Upper lobe of right lung (tissue), 1 donor: ENCODE data around the gene TRAF3. TPM values are rescaled to one million over a fixed set of nuclear protein-coding genes. Genes with fewer than 3 reads are reported as not detected.

ENCODE experiments used
- ATAC-seq: fragments of 200-7000 bp; cut with Tn5 transposase; one replicate; pipeline ENCODE4 v1.9.1; 2020; ENCODE audit warnings: mild to moderate bottlenecking, moderate library complexity
- DNase-seq: peaks from one replicate; pipeline ENCODE4 v3.0.0-alpha.2; 2020
- H3K27ac ChIP-seq: fragments of 200-600 bp; one replicate; pipeline ENCODE4 v1.8.0; 2022
- H3K27me3 ChIP-seq: fragments of 200-600 bp; one replicate; pipeline ENCODE4 v1.8.0; 2022; ENCODE audit warnings: mild to moderate bottlenecking
- H3K36me3 ChIP-seq: fragments of 200-600 bp; one replicate; pipeline ENCODE4 v1.8.0; 2022
- H3K4me1 ChIP-seq: fragments of 200-600 bp; one replicate; pipeline ENCODE4 v1.8.0; 2022
- H3K4me3 ChIP-seq: fragments of 200-600 bp; one replicate; pipeline ENCODE4 v1.8.0; 2022; ENCODE audit warnings: mild to moderate bottlenecking
- H3K9me3 ChIP-seq: fragments of 200-600 bp; one replicate; pipeline ENCODE4 v1.8.0; 2022
- intact Hi-C: fragments of 100-400 bp; cut with DNase I; formaldehyde crosslinking; loops from one replicate; pipeline ENCODE4 v1.11.0; 2022
- total RNA-seq: library from RNA; stranded (reverse); fragmentation: NEBNext Ultra II Directional; extraction: Animal tissue kit (Norgen Biotek cat#: 25700); gene quantifications from one replicate; pipeline ENCODE4 v1.2.1, GENCODE V29; 2021
- TF ChIP-seq, protein P1 (sequence below): fragments of 200-600 bp; IDR thresholded peaks from one replicate; pipeline ENCODE4 v1.8.0; 2022; ENCODE audit warnings: antibody characterized with exemption
- donor health status: DM: no; HTN: yes; CAD: no; lungs with severe emphysema.

TRAF3 gene
- total RNA-seq, 1 donor from 2014 or later: 22.3 TPM

GRCh38 chr14:102737402-102738372 is 39.6 kb upstream of the TRAF3 start:
- Histone ChIP-seq H3K27ac (no peak overlapping the region), H3K4me1 (no peaks in the 10 kb centered on the region), H3K9me3 (peaks cover 11% of the 10 kb centered on the region), H3K4me3 (no peak overlapping the region), H3K27me3 (no peaks in the 10 kb centered on the region), H3K36me3 (no peaks in the 10 kb centered on the region)
- peak; percentile 57 for DNase-seq
- intact Hi-C loops: no loop called here
- TF ChIP-seq, protein P1, sequence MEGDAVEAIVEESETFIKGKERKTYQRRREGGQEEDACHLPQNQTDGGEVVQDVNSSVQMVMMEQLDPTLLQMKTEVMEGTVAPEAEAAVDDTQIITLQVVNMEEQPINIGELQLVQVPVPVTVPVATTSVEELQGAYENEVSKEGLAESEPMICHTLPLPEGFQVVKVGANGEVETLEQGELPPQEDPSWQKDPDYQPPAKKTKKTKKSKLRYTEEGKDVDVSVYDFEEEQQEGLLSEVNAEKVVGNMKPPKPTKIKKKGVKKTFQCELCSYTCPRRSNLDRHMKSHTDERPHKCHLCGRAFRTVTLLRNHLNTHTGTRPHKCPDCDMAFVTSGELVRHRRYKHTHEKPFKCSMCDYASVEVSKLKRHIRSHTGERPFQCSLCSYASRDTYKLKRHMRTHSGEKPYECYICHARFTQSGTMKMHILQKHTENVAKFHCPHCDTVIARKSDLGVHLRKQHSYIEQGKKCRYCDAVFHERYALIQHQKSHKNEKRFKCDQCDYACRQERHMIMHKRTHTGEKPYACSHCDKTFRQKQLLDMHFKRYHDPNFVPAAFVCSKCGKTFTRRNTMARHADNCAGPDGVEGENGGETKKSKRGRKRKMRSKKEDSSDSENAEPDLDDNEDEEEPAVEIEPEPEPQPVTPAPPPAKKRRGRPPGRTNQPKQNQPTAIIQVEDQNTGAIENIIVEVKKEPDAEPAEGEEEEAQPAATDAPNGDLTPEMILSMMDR: no peak
- peak; percentile 12 for ATAC-seq

GRCh38 chr14:102738373-102739189 is 38.7 kb upstream of the TRAF3 start:
- peaks cover 11% of the 10 kb centered on the region for H3K9me3 ChIP-seq
- DNase-seq: peak; percentile 38
- ATAC-seq: no peak
- no peak overlapping the region for H3K27ac ChIP-seq
- intact Hi-C loops: no loop called here
- no peaks in the 10 kb centered on the region for H3K4me1 ChIP-seq
- no peaks in the 10 kb centered on the region for H3K36me3 ChIP-seq
- H3K4me3 ChIP-seq: no peak overlapping the region
- TF ChIP-seq, protein P1: no peak
- H3K27me3 ChIP-seq: no peaks in the 10 kb centered on the region

- intact Hi-C loops: no loop called here
Observed at GRCh38 chr14:102739190-102739469, 38.1 kb upstream of the TRAF3 start.

GRCh38 chr14:102746634-102747438 is 30.4 kb upstream of the TRAF3 start:
- H3K27ac ChIP-seq: no peak overlapping the region
- intact Hi-C loops: no loop called here
- DNase-seq (no peak), ATAC-seq (no peak)
- TF ChIP-seq, protein P1: no peak
- peaks cover 3% of the 10 kb centered on the region for H3K9me3 ChIP-seq
- H3K4me1 ChIP-seq: no peaks in the 10 kb centered on the region
- H3K4me3 ChIP-seq: no peak overlapping the region
- no peaks in the 10 kb centered on the region for H3K36me3 ChIP-seq
- no peaks in the 10 kb centered on the region for H3K27me3 ChIP-seq

More at GRCh38 chr14:102739190-102739469, 38.1 kb upstream of the TRAF3 start:
- Histone ChIP-seq H3K27ac (no peak overlapping the region), H3K4me3 (no peak overlapping the region), H3K27me3 (no peaks in the 10 kb centered on the region), H3K36me3 (no peaks in the 10 kb centered on the region), H3K9me3 (peaks cover 11% of the 10 kb centered on the region), H3K4me1 (no peaks in the 10 kb centered on the region)
- TF ChIP-seq, protein P1: no peak
- DNase-seq: peak; percentile 34
- no peak for ATAC-seq

DNA sequence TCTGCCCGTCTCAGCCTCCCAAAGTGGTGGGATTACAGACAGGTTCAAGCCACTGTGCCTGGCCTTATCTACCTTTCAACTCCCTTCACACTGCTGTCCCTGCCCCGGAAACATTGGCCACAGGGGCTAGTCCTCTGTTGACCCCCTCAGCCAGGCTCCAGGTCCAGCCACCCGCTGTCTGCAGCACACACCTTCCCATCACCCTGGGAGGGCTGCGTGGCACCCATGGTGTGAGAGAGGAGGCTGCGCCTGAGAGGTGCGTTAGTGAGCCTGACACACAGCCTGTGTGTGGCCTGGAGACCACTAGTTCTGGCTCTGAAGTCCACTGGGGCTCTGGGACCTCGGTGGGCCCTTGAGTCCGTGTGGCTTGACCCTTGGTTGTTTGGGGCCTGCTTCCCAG is 28.4 kb upstream of the TRAF3 start:
- intact Hi-C loops: no loop called here
- Histone ChIP-seq H3K9me3 (no peaks in the 10 kb centered on the region), H3K36me3 (no peaks in the 10 kb centered on the region), H3K4me3 (no peak overlapping the region), H3K4me1 (no peaks in the 10 kb centered on the region), H3K27me3 (no peaks in the 10 kb centered on the region), H3K27ac (no peak overlapping the region)
- no peak for ATAC-seq
- TF ChIP-seq, protein P1: no peak
- DNase-seq: no peak
